HCT116 (cell line): ENCODE results near the gene CLASP1. TPM values are rescaled to one million over a fixed set of nuclear protein-coding genes. Genes with fewer than 3 reads are reported as not detected.

Source experiments
- ATAC-seq: fragments of 200-7000 bp; cut with Tn5 transposase; 2 replicates; pipeline ENCODE4 v1.9.1; 2020; ENCODE audit warnings: mild to moderate bottlenecking, moderate library complexity
- BruUV-seq: library from RNA; stranded (reverse); fragments of 400-500 nt; replicated peaks from 2 replicates; lab custom pipeline; 2021; lab: Mats Ljungman, UMichigan
- CTCF ChIA-PET: fragments of 300-600 bp; sonication (Branson Sonifier 250); formaldehyde crosslinking; loops from one replicate; lab custom pipeline; 2021; ENCODE audit warnings: antibody characterized with exemption; lab: Charles Lee
- POLR2A ChIA-PET: fragments of 300-600, 350-600 bp; sonication (Branson Sonifier 250); formaldehyde crosslinking; loops from one replicate; lab custom pipeline; 2021; ENCODE audit warnings: antibody characterized with exemption; lab: Charles Lee
- RAD21 ChIA-PET, 2 experiments: fragments of 300-600 bp; sonication (Branson Sonifier 250); formaldehyde crosslinking; loops; one replicate each; lab custom pipeline; 2023; ENCODE audit warnings: low total read pairs in 2 of 2; ENCODE audit not compliant: uncharacterized antibody in 2 of 2, unreplicated experiment in 2 of 2, low non-redundant PET in 1 of 2; lab: Charles Lee
- DNase-seq: peaks from one replicate; pipeline ENCODE4 v3.0.0-alpha.2; 2010; ENCODE audit warnings: low read depth, low spot score
- H2AFZ ChIP-seq: fragments of 200-600 bp; shearing (Covaris generic), sonication (generic); 2 replicates; pipeline ENCODE4 v1.6.1; 2017; ENCODE audit warnings: low read depth, mixed run types, mixed read lengths, antibody characterized with exemption, low read length; ENCODE audit not compliant: poor library complexity, severe bottlenecking
- H3K27ac ChIP-seq: 2 replicates; pipeline ENCODE4 v1.5.1; 2012; ENCODE audit warnings: low read depth, low read length
- H3K27me3 ChIP-seq: fragments of 200-600 bp; sonication (generic); 2 replicates; pipeline ENCODE4 v1.6.1; 2016; ENCODE audit warnings: mixed run types, low read length, mixed read lengths; ENCODE audit not compliant: insufficient read depth
- H3K36me3 ChIP-seq, 2 experiments: fragments of 200-500 bp in 1 of 2; fragments of 200-600 bp in 1 of 2; sonication (Bioruptor generic) in 1 of 2; sonication (generic) in 1 of 2; 2 replicates each; pipeline versions ENCODE4 v1.5.1 to v1.6.1; 2014 to 2016; ENCODE audit warnings: low read length in 2 of 2, inconsistent platforms in 1 of 2, mixed read lengths in 1 of 2, mixed run types in 1 of 2; ENCODE audit not compliant: insufficient read depth in 2 of 2, control insufficient read depth in 1 of 2
- H3K4me1 ChIP-seq, 2 experiments: fragments of 200-600 bp in 1 of 2; sonication (generic) in 1 of 2; 2 replicates each; pipeline versions ENCODE4 v1.5.1 to v1.6.1; 2012 to 2017; ENCODE audit warnings: low read length in 2 of 2, inconsistent platforms in 1 of 2, mild to moderate bottlenecking in 1 of 2, mixed read lengths in 1 of 2, mixed run types in 1 of 2, moderate library complexity in 1 of 2; ENCODE audit not compliant: insufficient read depth in 2 of 2, control insufficient read depth in 1 of 2
- H3K4me2 ChIP-seq: fragments of 200-600 bp; sonication (generic); 2 replicates; pipeline ENCODE4 v1.6.1; 2017; ENCODE audit warnings: mixed run types, low read length, mixed read lengths
- H3K4me3 ChIP-seq, 2 experiments: fragments of 200-600 bp in 1 of 2; sonication (generic) in 1 of 2; replicated peaks in 1 of 2; 2 replicates each; pipeline ENCODE4 v1.5.1; 2011 to 2016; ENCODE audit warnings: low read length in 2 of 2, control low read depth in 1 of 2, low read depth in 1 of 2, mild to moderate bottlenecking in 1 of 2, mixed read lengths in 1 of 2, mixed run types in 1 of 2
- H3K79me2 ChIP-seq: fragments of 200-600 bp; sonication (generic); 2 replicates; pipeline ENCODE4 v1.6.1; 2017; ENCODE audit warnings: mild to moderate bottlenecking, mixed run types, low read length, moderate library complexity, mixed read lengths; ENCODE audit not compliant: insufficient read depth
- H3K9ac ChIP-seq: fragments of 200-600 bp; sonication (generic); 2 replicates; pipeline ENCODE4 v1.6.1; 2016; ENCODE audit warnings: low read length, mixed read lengths
- H3K9me2 ChIP-seq: fragments of 200-600 bp; sonication (generic), shearing (Covaris generic); 2 replicates; pipeline ENCODE4 v1.6.1; 2017; ENCODE audit warnings: mixed run types, mild to moderate bottlenecking, moderate library complexity; ENCODE audit not compliant: insufficient read depth
- H3K9me3 ChIP-seq, 2 experiments: fragments of 200-500 bp in 1 of 2; fragments of 200-600 bp in 1 of 2; sonication (Bioruptor generic) in 1 of 2; sonication (generic) in 1 of 2; 2 replicates each; pipeline ENCODE4 v1.6.1; 2014 to 2017; ENCODE audit warnings: low read length in 2 of 2, mixed read lengths in 2 of 2, inconsistent platforms in 1 of 2, low read depth in 1 of 2, mild to moderate bottlenecking in 1 of 2, mixed run types in 1 of 2, moderate library complexity in 1 of 2; ENCODE audit not compliant: control insufficient read depth in 1 of 2, insufficient read depth in 1 of 2
- H4K20me1 ChIP-seq: fragments of 200-600 bp; sonication (generic), shearing (Covaris generic); 2 replicates; pipeline ENCODE4 v1.6.1; 2017; ENCODE audit warnings: mixed run types, mild to moderate bottlenecking, moderate library complexity; ENCODE audit not compliant: insufficient read depth
- ATF3 ChIP-seq: IDR thresholded peaks from 2 replicates; pipeline ENCODE4 v1.6.1; 2012
- CBX3 ChIP-seq: IDR thresholded peaks from 2 replicates; pipeline ENCODE4 v1.6.1; 2012; ENCODE audit warnings: low read depth
- EGR1 ChIP-seq: IDR thresholded peaks from 2 replicates; pipeline ENCODE4 v1.6.1; 2012; ENCODE audit warnings: low read depth
- ELF1 ChIP-seq: IDR thresholded peaks from 2 replicates; pipeline ENCODE4 v1.6.1; 2012; ENCODE audit warnings: low read depth, borderline replicate concordance
- EZH2phosphoT487 ChIP-seq: fragments of 200-600 bp; IDR thresholded peaks from 2 replicates; pipeline ENCODE4 v1.6.1; 2018; ENCODE audit warnings: antibody characterized with exemption, borderline replicate concordance
- FOSL1 ChIP-seq: IDR thresholded peaks from 2 replicates; pipeline ENCODE4 v1.6.1; 2012; ENCODE audit warnings: low read depth
- JUND ChIP-seq: IDR thresholded peaks from 2 replicates; pipeline ENCODE4 v1.6.1; 2012
- POLR2A ChIP-seq: IDR thresholded peaks from 2 replicates; pipeline ENCODE4 v1.7.0; 2011; ENCODE audit warnings: borderline replicate concordance; ENCODE audit not compliant: insufficient read depth, insufficient read length; ENCODE audit errors: extremely low read depth
- RAD21 ChIP-seq: IDR thresholded peaks from 2 replicates; pipeline ENCODE4 v1.6.1; 2012; ENCODE audit warnings: low read depth, mild to moderate bottlenecking
- REST ChIP-seq: IDR thresholded peaks from 2 replicates; pipeline ENCODE4 v1.6.1; 2012; ENCODE audit warnings: low read depth
- SIN3A ChIP-seq: IDR thresholded peaks from 2 replicates; pipeline ENCODE4 v1.6.1; 2012; ENCODE audit warnings: low read depth
- SP1 ChIP-seq: IDR thresholded peaks from 2 replicates; pipeline ENCODE4 v1.6.1; 2012; ENCODE audit warnings: low read depth
- SRF ChIP-seq: IDR thresholded peaks from 2 replicates; pipeline ENCODE4 v1.6.1; 2012; ENCODE audit warnings: low read depth
- intact Hi-C: fragments of 100-400 bp; cut with micrococcal nuclease; formaldehyde crosslinking; loops from 2 replicates; pipeline ENCODE4 v1.10.0; 2022
- total RNA-seq: library from RNA; stranded (reverse); gene quantifications from one replicate; pipeline ENCODE4 v1.2.1, GENCODE V29; 2021; ENCODE audit not compliant: unreplicated experiment

The CLASP1 gene
- total RNA-seq, 1 experiment from 2014 or later, result 41.9 TPM

- TF ChIP-seq SRF (no peak), POLR2A (no peak), SP1 (no peak), FOSL1 (no peak), ELF1 (no peak), EZH2phosphoT487 (no peak), ATF3 (no peak), JUND (no peak), CBX3 (no peak), RAD21 (no peak), SIN3A (no peak), EGR1 (no peak), REST (no peak)
- H3K9me3 ChIP-seq, result no peaks in the 10 kb centered on the region
- BruUV-seq, result no TSS peak
- ChIA-PET CTCF (interaction anchor here (1.0 to 3.4 kb wide), 4 partner anchors 229 to 265 kb away, joined by 3 to 13 read pairs (median 7); no protein-coding TSS in a partner anchor), POLR2A (no interaction called here), RAD21 (no interaction called here)
- intact Hi-C loops, result loop anchor here (5.0 kb wide), 1 partner anchor 663 kb away; no protein-coding TSS in a partner anchor
- no peaks in the 10 kb centered on the region for H3K27me3 ChIP-seq
- ATAC-seq (no peak), DNase-seq (no peak)
- no peak overlapping the region for H3K4me3 ChIP-seq
- H3K36me3 ChIP-seq, result peaks cover 0 to 9% of the 10 kb centered on the region in 2 experiments; a peak in 1 of 4 replicates
- peaks cover 4% of the 10 kb centered on the region; the same call in 1 of the 2 replicates for H4K20me1 ChIP-seq
- H3K9me2 ChIP-seq, result no peaks in the 10 kb centered on the region
- no peak overlapping the region for H3K9ac ChIP-seq
- no peak overlapping the region for H3K27ac ChIP-seq
- no peaks in the 10 kb centered on the region for H3K79me2 ChIP-seq
- no peak overlapping the region for H3K4me2 ChIP-seq
- peaks cover 0 to 9% of the 10 kb centered on the region in 2 experiments; a peak in 1 of 4 replicates for H3K4me1 ChIP-seq
- no peak overlapping the region for H2AFZ ChIP-seq
Measured at GRCh38 chr2:121359716-121360565, 289.3 kb downstream of the CLASP1 start.
